Measurements from ENCODE around the gene SYNE2. TPM values are rescaled to one million over a fixed set of nuclear protein-coding genes. Genes with fewer than 3 reads are reported as not detected.

SYNE2 gene
- total RNA-seq, 1 donor, result 10.1 TPM

DNA sequence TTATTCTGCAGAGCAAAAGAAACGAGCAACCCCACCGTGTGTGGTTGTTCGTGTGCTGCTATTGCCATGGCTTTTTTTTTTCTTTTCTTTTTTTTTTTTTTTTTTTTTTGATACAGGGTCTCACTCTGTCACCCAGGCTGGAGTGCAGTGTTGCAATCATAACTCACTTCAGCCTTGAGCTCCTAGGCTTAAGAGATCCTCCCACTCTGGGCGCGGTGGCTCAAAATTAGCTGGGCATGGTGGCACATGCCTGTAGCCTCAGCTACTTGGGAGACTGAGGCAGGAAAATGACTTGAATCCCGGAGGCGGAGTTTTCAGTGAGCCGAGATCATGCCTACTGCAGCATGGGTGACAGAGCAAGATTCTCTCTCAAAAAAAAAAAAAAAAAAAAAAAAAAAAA, 297.1 kb downstream of the SYNE2 start:
- Histone ChIP-seq H4K20me1 (ENCODE audit: insufficient read depth, low read length) (no peaks in the 10 kb centered on the region), H2AFZ (ENCODE audit: low read length) (no peak overlapping the region), H3K79me2 (ENCODE audit: insufficient read depth, low read length) (no peaks in the 10 kb centered on the region), H3K27ac (ENCODE audit: low read depth, low read length) (no peak overlapping the region), H3K4me2 (ENCODE audit: insufficient read depth, low read length) (no peak overlapping the region), H3K36me3 (ENCODE audit: insufficient read depth, low read length) (no peaks in the 10 kb centered on the region), H3K4me1 (ENCODE audit: insufficient read depth, low read length) (no peaks in the 10 kb centered on the region), H3K4me3 (ENCODE audit: insufficient read depth, low read length) (no peak overlapping the region), H3K9me3 (ENCODE audit: low read depth, low read length) (no peaks in the 10 kb centered on the region), H3K27me3 (ENCODE audit: insufficient read depth, low read length) (no peaks in the 10 kb centered on the region)
- DNase-seq (ENCODE audit: insufficient read length, low spot score, missing footprints), result no peak
- TF ChIP-seq, protein P1, sequence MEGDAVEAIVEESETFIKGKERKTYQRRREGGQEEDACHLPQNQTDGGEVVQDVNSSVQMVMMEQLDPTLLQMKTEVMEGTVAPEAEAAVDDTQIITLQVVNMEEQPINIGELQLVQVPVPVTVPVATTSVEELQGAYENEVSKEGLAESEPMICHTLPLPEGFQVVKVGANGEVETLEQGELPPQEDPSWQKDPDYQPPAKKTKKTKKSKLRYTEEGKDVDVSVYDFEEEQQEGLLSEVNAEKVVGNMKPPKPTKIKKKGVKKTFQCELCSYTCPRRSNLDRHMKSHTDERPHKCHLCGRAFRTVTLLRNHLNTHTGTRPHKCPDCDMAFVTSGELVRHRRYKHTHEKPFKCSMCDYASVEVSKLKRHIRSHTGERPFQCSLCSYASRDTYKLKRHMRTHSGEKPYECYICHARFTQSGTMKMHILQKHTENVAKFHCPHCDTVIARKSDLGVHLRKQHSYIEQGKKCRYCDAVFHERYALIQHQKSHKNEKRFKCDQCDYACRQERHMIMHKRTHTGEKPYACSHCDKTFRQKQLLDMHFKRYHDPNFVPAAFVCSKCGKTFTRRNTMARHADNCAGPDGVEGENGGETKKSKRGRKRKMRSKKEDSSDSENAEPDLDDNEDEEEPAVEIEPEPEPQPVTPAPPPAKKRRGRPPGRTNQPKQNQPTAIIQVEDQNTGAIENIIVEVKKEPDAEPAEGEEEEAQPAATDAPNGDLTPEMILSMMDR (IDR thresholded peaks at IDR 0.05; ENCODE audit: extremely low read depth, low read depth, low read length), result no peak

DNA sequence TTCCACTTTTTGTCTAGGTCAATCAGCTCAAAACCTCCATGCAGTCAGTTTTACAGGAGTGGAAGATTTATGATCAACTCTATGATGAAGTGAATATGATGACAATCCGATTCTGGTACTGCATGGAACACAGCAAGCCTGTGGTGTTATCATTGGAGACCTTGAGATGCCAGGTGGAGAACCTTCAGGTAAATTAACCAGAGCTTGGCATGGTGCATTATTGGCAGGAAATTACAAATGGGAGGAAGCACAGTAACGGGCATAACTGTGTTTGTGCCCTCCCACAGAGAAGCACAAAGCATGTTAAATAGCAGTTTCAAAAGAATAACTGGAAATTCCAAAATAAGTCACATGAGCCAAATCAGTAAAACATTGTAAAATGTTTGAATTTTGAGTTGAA, 305.8 kb downstream of the SYNE2 start:
- H3K4me3 ChIP-seq (ENCODE audit: insufficient read depth, low read length), result no peak overlapping the region
- no peak for DNase-seq (ENCODE audit: insufficient read length, low spot score, missing footprints)
- no peaks in the 10 kb centered on the region for H3K27me3 ChIP-seq (ENCODE audit: insufficient read depth, low read length)
- no peaks in the 10 kb centered on the region for H3K4me1 ChIP-seq (ENCODE audit: insufficient read depth, low read length)
- no peak overlapping the region for H3K4me2 ChIP-seq (ENCODE audit: insufficient read depth, low read length)
- TF ChIP-seq, protein P1 (IDR thresholded peaks at IDR 0.05; ENCODE audit: extremely low read depth, low read depth, low read length), result no peak
- no peak overlapping the region for H2AFZ ChIP-seq (ENCODE audit: low read length)
- H4K20me1 ChIP-seq (ENCODE audit: insufficient read depth, low read length), result no peaks in the 10 kb centered on the region
- H3K36me3 ChIP-seq (ENCODE audit: insufficient read depth, low read length), result no peaks in the 10 kb centered on the region
- no peaks in the 10 kb centered on the region for H3K9me3 ChIP-seq (ENCODE audit: low read depth, low read length)
- no peak overlapping the region for H3K27ac ChIP-seq (ENCODE audit: low read depth, low read length)
- no peaks in the 10 kb centered on the region for H3K79me2 ChIP-seq (ENCODE audit: insufficient read depth, low read length)

DNA sequence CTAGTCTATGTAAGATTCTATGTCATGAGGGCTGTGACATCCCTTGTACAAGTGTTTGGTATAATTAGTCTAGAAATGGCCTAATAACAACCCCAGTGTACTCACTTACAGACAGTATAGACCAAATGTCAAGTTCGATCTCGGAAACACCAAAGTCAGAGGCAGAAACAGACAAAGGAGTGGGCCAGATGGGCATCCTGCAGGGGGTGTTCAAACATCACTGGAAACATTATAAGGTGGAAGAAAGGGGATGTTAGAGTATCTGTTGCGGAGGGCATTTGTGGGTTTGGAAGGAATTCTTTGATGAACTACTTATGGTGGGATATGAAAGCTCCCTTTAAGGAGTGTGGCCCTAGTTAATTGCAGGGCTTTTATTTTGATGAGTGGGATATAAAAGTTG, 306.8 kb downstream of the SYNE2 start:
- Histone ChIP-seq H3K4me3 (ENCODE audit: insufficient read depth, low read length) (no peak overlapping the region), H3K27ac (ENCODE audit: low read depth, low read length) (no peak overlapping the region), H3K27me3 (ENCODE audit: insufficient read depth, low read length) (no peaks in the 10 kb centered on the region), H3K4me1 (ENCODE audit: insufficient read depth, low read length) (no peaks in the 10 kb centered on the region), H2AFZ (ENCODE audit: low read length) (no peak overlapping the region), H3K79me2 (ENCODE audit: insufficient read depth, low read length) (no peaks in the 10 kb centered on the region), H3K4me2 (ENCODE audit: insufficient read depth, low read length) (no peak overlapping the region), H3K36me3 (ENCODE audit: insufficient read depth, low read length) (no peaks in the 10 kb centered on the region), H3K9me3 (ENCODE audit: low read depth, low read length) (no peaks in the 10 kb centered on the region), H4K20me1 (ENCODE audit: insufficient read depth, low read length) (no peaks in the 10 kb centered on the region)
- TF ChIP-seq, protein P1 (IDR thresholded peaks at IDR 0.05; ENCODE audit: extremely low read depth, low read depth, low read length), result no peak
- DNase-seq (ENCODE audit: insufficient read length, low spot score, missing footprints), result no peak

DNA sequence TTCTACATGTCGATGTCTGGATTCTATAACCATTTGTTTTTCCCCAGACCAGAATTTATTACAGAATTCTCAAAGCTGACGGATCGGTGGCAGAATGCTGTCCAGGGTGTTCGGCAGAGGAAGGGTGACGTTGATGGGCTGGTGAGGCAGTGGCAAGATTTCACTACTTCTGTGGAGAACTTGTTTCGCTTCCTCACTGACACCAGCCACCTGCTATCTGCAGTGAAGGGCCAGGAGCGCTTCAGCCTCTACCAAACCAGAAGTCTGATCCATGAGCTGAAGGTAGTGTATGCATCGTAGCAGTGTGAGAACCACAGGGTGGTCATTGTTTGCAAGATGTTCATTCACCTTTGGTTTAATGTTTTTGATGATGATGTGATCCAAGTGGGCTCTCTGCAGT, 317.4 kb downstream of the SYNE2 start:
- no peak for DNase-seq (ENCODE audit: insufficient read length, low spot score, missing footprints)
- H3K36me3 ChIP-seq (ENCODE audit: insufficient read depth, low read length), result no peaks in the 10 kb centered on the region
- TF ChIP-seq, protein P1 (IDR thresholded peaks at IDR 0.05; ENCODE audit: extremely low read depth, low read depth, low read length), result no peak
- no peaks in the 10 kb centered on the region for H3K9me3 ChIP-seq (ENCODE audit: low read depth, low read length)
- no peak overlapping the region for H2AFZ ChIP-seq (ENCODE audit: low read length)
- no peaks in the 10 kb centered on the region for H3K27me3 ChIP-seq (ENCODE audit: insufficient read depth, low read length)
- H4K20me1 ChIP-seq (ENCODE audit: insufficient read depth, low read length), result no peaks in the 10 kb centered on the region
- H3K4me3 ChIP-seq (ENCODE audit: insufficient read depth, low read length), result no peak overlapping the region
- H3K4me2 ChIP-seq (ENCODE audit: insufficient read depth, low read length), result no peak overlapping the region
- H3K4me1 ChIP-seq (ENCODE audit: insufficient read depth, low read length), result no peaks in the 10 kb centered on the region
- H3K27ac ChIP-seq (ENCODE audit: low read depth, low read length), result no peak overlapping the region
- H3K79me2 ChIP-seq (ENCODE audit: insufficient read depth, low read length), result no peaks in the 10 kb centered on the region
